HepG2 (cell line): ENCODE results near the gene CDNF. TPM values are rescaled to one million over a fixed set of nuclear protein-coding genes. Genes with fewer than 3 reads are reported as not detected.

Experiments used
- ARNT ChIP-seq: fragments of 450-650 bp; IDR thresholded peaks from 2 replicates; pipeline ENCODE4 v1.6.1; 2017
- CCDC6 ChIP-seq: sonication (generic); formaldehyde crosslinking; IDR thresholded peaks from 2 replicates; pipeline ENCODE4 v1.8.1; 2022; ENCODE audit warnings: mild to moderate bottlenecking, missing genetic modification reagents, moderate library complexity
- CREB3 ChIP-seq: sonication (generic); formaldehyde crosslinking; IDR thresholded peaks from 2 replicates; pipeline ENCODE4 v1.5.0; 2020; ENCODE audit warnings: missing genetic modification reagents
- DDIT3 ChIP-seq: sonication (generic); formaldehyde crosslinking; IDR thresholded peaks from 2 replicates; pipeline ENCODE4 v1.4.0; 2020; ENCODE audit warnings: mild to moderate bottlenecking, missing genetic modification reagents
- FIP1L1 ChIP-seq: fragments of 200-400 bp; formaldehyde crosslinking; IDR thresholded peaks from 2 replicates; pipeline ENCODE4 v1.6.1; 2018; ENCODE audit warnings: low read depth, mild to moderate bottlenecking, low read length, moderate library complexity, borderline replicate concordance; ENCODE audit not compliant: insufficient read depth
- GATAD2A ChIP-seq: IDR thresholded peaks from 2 replicates; pipeline ENCODE4 v1.6.1; 2016
- HCFC1 ChIP-seq: fragments of 150-350 bp; IDR thresholded peaks from 2 replicates; pipeline ENCODE4 v1.6.1; 2014; ENCODE audit warnings: low read depth, low read length
- HHEX ChIP-seq: IDR thresholded peaks from 2 replicates; pipeline ENCODE4 v1.6.1; 2016; ENCODE audit warnings: control low read depth
- IRF2 ChIP-seq: IDR thresholded peaks from 2 replicates; pipeline ENCODE4 v1.6.1; 2018; ENCODE audit warnings: missing genetic modification reagents, missing compliant biosample characterization
- KAT7 ChIP-seq: IDR thresholded peaks from 2 replicates; pipeline ENCODE4 v1.6.1; 2018; ENCODE audit warnings: borderline replicate concordance, missing compliant biosample characterization
- KDM6A ChIP-seq: IDR thresholded peaks from 2 replicates; pipeline ENCODE4 v1.6.1; 2016; ENCODE audit warnings: low read depth
- MAFG ChIP-seq: sonication (generic); formaldehyde crosslinking; IDR thresholded peaks from 2 replicates; pipeline ENCODE4 v1.5.1; 2020; ENCODE audit warnings: mild to moderate bottlenecking, missing genetic modification reagents
- MTF2 ChIP-seq: sonication (generic); formaldehyde crosslinking; IDR thresholded peaks from 2 replicates; pipeline ENCODE4 v1.5.0; 2020; ENCODE audit warnings: missing genetic modification reagents, borderline replicate concordance
- MXD3 ChIP-seq: IDR thresholded peaks from 2 replicates; pipeline ENCODE4 v1.6.1; 2016; ENCODE audit warnings: mild to moderate bottlenecking, missing biosample characterization, missing genetic modification reagents
- NAIF1 ChIP-seq: sonication (generic); formaldehyde crosslinking; IDR thresholded peaks from 2 replicates; pipeline ENCODE4 v1.5.0; 2020; ENCODE audit warnings: mild to moderate bottlenecking, missing genetic modification reagents, borderline replicate concordance
- PAX8 ChIP-seq: sonication (generic); formaldehyde crosslinking; IDR thresholded peaks from 2 replicates; pipeline ENCODE4 v1.8.0; 2022; ENCODE audit warnings: mild to moderate bottlenecking, missing genetic modification reagents, borderline replicate concordance
- PBX2 ChIP-seq: IDR thresholded peaks from 2 replicates; pipeline ENCODE4 v1.6.1; 2016; ENCODE audit warnings: control low read depth
- RAD21 ChIP-seq: fragments of 450-650 bp; formaldehyde crosslinking; IDR thresholded peaks from 2 replicates; pipeline ENCODE4 v1.5.0; 2020; ENCODE audit warnings: mild to moderate bottlenecking
- RAD51 ChIP-seq: fragments of 450-650 bp; IDR thresholded peaks from 2 replicates; pipeline ENCODE4 v1.6.1; 2016; ENCODE audit warnings: borderline replicate concordance
- SIN3A ChIP-seq: IDR thresholded peaks from 2 replicates; pipeline ENCODE4 v1.6.1; 2011; ENCODE audit warnings: low read depth, mild to moderate bottlenecking, control low read depth, low read length, borderline replicate concordance
- ZNF124 ChIP-seq: sonication (generic); formaldehyde crosslinking; IDR thresholded peaks from 2 replicates; pipeline ENCODE4 v1.4.0; 2020; ENCODE audit warnings: missing genetic modification reagents
- ZNF468 ChIP-seq: sonication (generic); formaldehyde crosslinking; IDR thresholded peaks from 2 replicates; pipeline ENCODE4 v1.8.0; 2022; ENCODE audit warnings: mild to moderate bottlenecking, moderate library complexity, missing genetic modification reagents
- ZNF614 ChIP-seq: IDR thresholded peaks from 2 replicates; pipeline ENCODE4 v1.6.1; 2018; ENCODE audit warnings: missing biosample characterization, missing genetic modification reagents, inconsistent platforms, borderline replicate concordance
- ZNF746 ChIP-seq: sonication (generic); formaldehyde crosslinking; IDR thresholded peaks from 2 replicates; pipeline ENCODE4 v1.8.0; 2022; ENCODE audit warnings: mild to moderate bottlenecking, missing genetic modification reagents
- ZSCAN30 ChIP-seq: sonication (generic); formaldehyde crosslinking; IDR thresholded peaks from 2 replicates; pipeline ENCODE4 v1.5.0; 2020; ENCODE audit warnings: mild to moderate bottlenecking, missing genetic modification reagents
- polyA plus RNA-seq, 8 experiments: library from polyadenylated mRNA; depleted of rRNA in 3 of 8; stranded (reverse) in 7 of 8; unstranded in 1 of 8; fragments of >200 nt; fragmentation: Illumina TruSeq in 4 of 8; extraction: Trizol in 4 of 8; gene quantifications; 2 replicates each; pipeline versions ENCODE4 v1.2.1 to v1.2.3, GENCODE V29; 2011 to 2016; ENCODE audit warnings: low read depth in 4 of 8, missing spikeins in 1 of 8, mixed read lengths in 1 of 8; ENCODE audit not compliant: insufficient read depth in 1 of 8
- total RNA-seq, 5 experiments: library from RNA; depleted of rRNA; stranded (reverse); fragments of >200 nt; fragmentation: Illumina TruSeq; extraction: Trizol; gene quantifications; 2 replicates each; pipeline ENCODE4 v1.2.3, GENCODE V29; 2016; ENCODE audit warnings: low read depth in 1 of 5
- TF ChIP-seq, protein P1 (sequence below): IDR thresholded peaks from 2 replicates; pipeline ENCODE4 v1.6.1; 2018; ENCODE audit warnings: missing genetic modification reagents, mild to moderate bottlenecking, missing compliant biosample characterization

CDNF gene
- total and polyA plus RNA-seq, 2 of the 13 experiments (the other 11 are each of a cell fraction or from before 2014, with no cell fraction given): 0.29 to 0.33 TPM

- TF ChIP-seq CREB3 (CRISPR knock-in tag) (peak; percentile 86; the same call in 1 of the 2 replicates), MXD3 (CRISPR knock-in tag) (peak; percentile 70), KAT7 (no peak; the same call in 1 of the 2 replicates), PAX8 (CRISPR knock-in tag) (no peak), IRF2 (CRISPR knock-in tag) (peak; percentile 52; the same call in 1 of the 2 replicates), HHEX (CRISPR knock-in tag) (no peak), RAD21 (CRISPR knock-in tag) (0 out of 2 replicates have a peak, but pooled peaks have one; percentile 21), PBX2 (CRISPR knock-in tag) (no peak), ZNF746 (peak; percentile 63; the same call in 1 of the 2 replicates), KDM6A (CRISPR knock-in tag) (no peak), DDIT3 (no peak), ZNF468 (CRISPR knock-in tag) (no peak), SIN3A (peak; percentile 88), ZSCAN30 (CRISPR knock-in tag) (no peak), MTF2 (no peak; the same call in 1 of the 2 replicates), NAIF1 (CRISPR knock-in tag) (no peak), CCDC6 (CRISPR knock-in tag) (no peak), ZNF614 (CRISPR knock-in tag) (peak; percentile 67; the same call in 1 of the 2 replicates), ARNT (no peak), ZNF124 (CRISPR knock-in tag) (no peak), HCFC1 (0 out of 2 replicates have a peak, but pooled peaks have one; percentile 26), FIP1L1 (no peak), GATAD2A (CRISPR knock-in tag) (peak; percentile 17; the same call in 1 of the 2 replicates), RAD51 (no peak), MAFG (CRISPR knock-in tag) (no peak)
- TF ChIP-seq, protein P1, sequence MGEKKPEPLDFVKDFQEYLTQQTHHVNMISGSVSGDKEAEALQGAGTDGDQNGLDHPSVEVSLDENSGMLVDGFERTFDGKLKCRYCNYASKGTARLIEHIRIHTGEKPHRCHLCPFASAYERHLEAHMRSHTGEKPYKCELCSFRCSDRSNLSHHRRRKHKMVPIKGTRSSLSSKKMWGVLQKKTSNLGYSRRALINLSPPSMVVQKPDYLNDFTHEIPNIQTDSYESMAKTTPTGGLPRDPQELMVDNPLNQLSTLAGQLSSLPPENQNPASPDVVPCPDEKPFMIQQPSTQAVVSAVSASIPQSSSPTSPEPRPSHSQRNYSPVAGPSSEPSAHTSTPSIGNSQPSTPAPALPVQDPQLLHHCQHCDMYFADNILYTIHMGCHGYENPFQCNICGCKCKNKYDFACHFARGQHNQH (CRISPR knock-in tag): peak; percentile 68
These were observed 40.7 kb upstream of the CDNF start, which contains the start of gene SUV39H2 (continued) for GRCh38 chr10:14878266-14879123.
